GM12878 (cell line): ENCODE results near the gene NPRL2. TPM values are rescaled to one million over a fixed set of nuclear protein-coding genes. Genes with fewer than 3 reads are reported as not detected.

Experiments used
- ATAC-seq: fragments of 200-7000 bp; cut with Tn5 transposase; 3 replicates; pipeline ENCODE4 v1.9.1; 2020; ENCODE audit warnings: mild to moderate bottlenecking, moderate library complexity
- BruUV-seq: library from RNA; stranded (reverse); fragments of 400-500 nt; replicated peaks from 2 replicates; lab custom pipeline; 2021; lab: Mats Ljungman, UMichigan
- CTCF ChIA-PET: fragments of 300-600 bp; sonication (Branson Sonifier 250); formaldehyde crosslinking; extraction: SDS; loops from one replicate; lab custom pipeline; 2021; ENCODE audit warnings: inconsistent platforms; lab: Yijun Ruan, JAX
- POLR2A ChIA-PET: fragments of 350-600 bp; formaldehyde crosslinking; extraction: SDS; loops from one replicate; lab custom pipeline; 2021; ENCODE audit warnings: inconsistent platforms; lab: Charles Lee
- RAD21 ChIA-PET: fragments of 300-600 bp; sonication (Branson Sonifier 250); formaldehyde crosslinking; loops from one replicate; lab custom pipeline; 2023; ENCODE audit warnings: antibody characterized with exemption; ENCODE audit not compliant: unreplicated experiment; lab: Charles Lee
- SMC1A ChIA-PET: fragments of 300-600 bp; sonication (Branson Sonifier 250); formaldehyde crosslinking; loops from one replicate; lab custom pipeline; 2023; ENCODE audit not compliant: unreplicated experiment, uncharacterized antibody; lab: Charles Lee
- DNase-seq: peaks from one replicate; pipeline ENCODE4 v3.0.0-alpha.2; 2011; ENCODE audit warnings: low read depth, low spot score
- FAIRE-seq: peaks from 3 replicates; lab custom pipeline; 2011; peaks lifted over from hg19 to GRCh38; lab: Jason Lieb, UNC
- H2AFZ ChIP-seq: 2 replicates; pipeline ENCODE4 v1.6.0; 2011; ENCODE audit warnings: low read depth, low read length, control low read depth; ENCODE audit not compliant: control insufficient read depth
- H3K27ac ChIP-seq: 2 replicates; pipeline ENCODE4 v1.5.1; 2011; ENCODE audit warnings: control low read depth; ENCODE audit not compliant: control insufficient read depth, insufficient read depth
- H3K27me3 ChIP-seq, 2 experiments: replicated peaks in 1 of 2; 2 replicates each; pipeline versions ENCODE4 v1.6.0 to v1.6.1; 2011; ENCODE audit warnings: low read length in 1 of 2; ENCODE audit not compliant: control insufficient read depth in 2 of 2, insufficient read depth in 2 of 2
- H3K36me3 ChIP-seq, 2 experiments: 2 replicates each; pipeline ENCODE4 v1.5.1; 2011; ENCODE audit warnings: low read length in 1 of 2; ENCODE audit not compliant: control insufficient read depth in 2 of 2, insufficient read depth in 2 of 2
- H3K4me1 ChIP-seq: 2 replicates; pipeline ENCODE4 v1.6.1; 2011; ENCODE audit warnings: mild to moderate bottlenecking, low read length, moderate library complexity, mixed read lengths; ENCODE audit not compliant: control insufficient read depth, insufficient read depth
- H3K4me2 ChIP-seq: 2 replicates; pipeline ENCODE4 v1.6.0; 2011; ENCODE audit warnings: control low read depth; ENCODE audit not compliant: control insufficient read depth, insufficient read depth
- H3K4me3 ChIP-seq: fragments of 200-600 bp; sonication (generic); 2 replicates; pipeline ENCODE4 v1.5.1; 2016
- H3K79me2 ChIP-seq: 2 replicates; pipeline ENCODE4 v1.6.0; 2011; ENCODE audit warnings: low read length; ENCODE audit not compliant: control insufficient read depth, insufficient read depth
- H3K9ac ChIP-seq: 2 replicates; pipeline ENCODE4 v1.8.0; 2011; ENCODE audit warnings: low read length, control low read depth, mixed read lengths; ENCODE audit not compliant: control insufficient read depth, insufficient read depth
- H3K9me3 ChIP-seq: replicated peaks from 3 replicates; pipeline ENCODE4 v1.5.1; 2011; ENCODE audit warnings: mild to moderate bottlenecking, low read length; ENCODE audit not compliant: control insufficient read depth, insufficient read depth
- H4K20me1 ChIP-seq: 2 replicates; pipeline ENCODE4 v1.6.0; 2011; ENCODE audit not compliant: control insufficient read depth, insufficient read depth
- DPF2 ChIP-seq: fragments of 450-650 bp; IDR thresholded peaks from 2 replicates; pipeline ENCODE4 v1.6.1; 2017; ENCODE audit warnings: mild to moderate bottlenecking
- KAT2A ChIP-seq: conservative IDR thresholded peaks from 2 replicates; pipeline ENCODE4 v1.6.1; 2011; ENCODE audit warnings: low read depth, low read length; ENCODE audit not compliant: control insufficient read depth
- MTA3 ChIP-seq: IDR thresholded peaks from 2 replicates; pipeline ENCODE4 v1.6.1; 2012; ENCODE audit warnings: low read length, inconsistent platforms, borderline replicate concordance
- TCF12 ChIP-seq: IDR thresholded peaks from 2 replicates; pipeline ENCODE4 v1.6.1; 2011; ENCODE audit warnings: low read depth, mild to moderate bottlenecking, low read length
- WGBS: methylation state at CpG from one replicate; pipeline ENCODE4 v1.1.6; 2016; ENCODE audit warnings: low lambda C conversion rate; ENCODE audit not compliant: insufficient replicate concordance, insufficient coverage; ENCODE audit errors: missing lambda C conversion rate; 5-methylcytosine and 5-hydroxymethylcytosine counted together
- in situ Hi-C: fragments of 300-500 bp; cut with MboI; formaldehyde crosslinking; loops from 9 replicates; pipeline ENCODE4 v1.14.3; 2018; ENCODE audit warnings: mixed read lengths
- intact Hi-C: fragments of 100-400 bp; cut with micrococcal nuclease; formaldehyde crosslinking; loops from one replicate; pipeline ENCODE4 v1.14.2; 2022; ENCODE audit not compliant: unreplicated experiment
- polyA plus RNA-seq, 11 experiments: library from polyadenylated mRNA; depleted of rRNA in 4 of 11; unstranded in 6 of 11; stranded (reverse) in 5 of 11; fragments of >200 nt; fragmentation: Nextera tagmentation in 4 of 11; fragmentation: Illumina TruSeq in 1 of 11; extraction: Ambion mirVana in 4 of 11; extraction: Trizol in 1 of 11; gene quantifications; 1 replicate in 1 of 11; 2 replicates in 10 of 11; pipeline versions ENCODE4 v1.2.1 to v1.2.3, GENCODE V29; 2011 to 2016; ENCODE audit warnings: inconsistent platforms in 2 of 11, missing spikeins in 2 of 11, low read depth in 1 of 11
- total RNA-seq, 4 experiments: library from RNA; depleted of rRNA in 3 of 4; stranded (reverse); fragments of >200 nt in 3 of 4; fragmentation: Illumina TruSeq in 1 of 4; extraction: Trizol in 1 of 4; gene quantifications; 2 replicates each; pipeline versions ENCODE4 v1.2.1 to v1.2.3, GENCODE V29; 2013 to 2021
- TF ChIP-seq, protein P1 (sequence below): IDR thresholded peaks from 2 replicates; pipeline ENCODE4 v1.6.1; 2012; ENCODE audit warnings: low read depth, low read length, improper control_type of control experiment
- TF ChIP-seq, protein P2 (sequence below): IDR thresholded peaks from 2 replicates; pipeline ENCODE4 v1.6.1; 2012; ENCODE audit warnings: mild to moderate bottlenecking, low read depth, low read length

The NPRL2 gene
- total and polyA plus RNA-seq, 10 of the 15 experiments (the other 5 are each of a cell fraction or from before 2014, with no cell fraction given) = 17.8 to 54.2 (median 32.9) TPM

DNA sequence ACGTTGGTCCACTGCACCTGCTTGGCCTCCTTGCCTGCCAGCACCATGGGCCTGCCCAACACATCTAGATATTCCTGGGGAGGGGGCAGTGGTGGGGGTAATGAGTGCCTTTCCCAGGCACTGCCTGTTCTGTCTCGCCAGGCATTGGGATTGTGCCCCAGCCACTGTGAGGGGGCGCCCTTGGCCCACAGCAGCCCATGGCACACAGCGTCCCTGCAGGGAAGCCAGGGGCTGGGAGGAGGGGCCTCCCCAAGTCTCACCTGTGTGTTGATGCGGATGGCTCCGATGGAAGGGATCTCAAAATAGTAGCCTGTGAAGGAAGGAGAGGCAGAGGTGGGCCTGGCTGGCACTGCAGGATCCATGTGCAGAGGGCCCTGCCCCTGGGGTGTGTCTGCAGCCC lies 27.4 kb upstream of the NPRL2 start:
- no peaks in the 10 kb centered on the region for H3K27me3 ChIP-seq
- in situ Hi-C loops = no loop called here
- intact Hi-C loops = no loop called here
- RAD21 ChIA-PET = no interaction called here
- H3K79me2 ChIP-seq = no peaks in the 10 kb centered on the region
- TF ChIP-seq MTA3 = no peak
- no peak for TF ChIP-seq KAT2A
- TF ChIP-seq, protein P1, sequence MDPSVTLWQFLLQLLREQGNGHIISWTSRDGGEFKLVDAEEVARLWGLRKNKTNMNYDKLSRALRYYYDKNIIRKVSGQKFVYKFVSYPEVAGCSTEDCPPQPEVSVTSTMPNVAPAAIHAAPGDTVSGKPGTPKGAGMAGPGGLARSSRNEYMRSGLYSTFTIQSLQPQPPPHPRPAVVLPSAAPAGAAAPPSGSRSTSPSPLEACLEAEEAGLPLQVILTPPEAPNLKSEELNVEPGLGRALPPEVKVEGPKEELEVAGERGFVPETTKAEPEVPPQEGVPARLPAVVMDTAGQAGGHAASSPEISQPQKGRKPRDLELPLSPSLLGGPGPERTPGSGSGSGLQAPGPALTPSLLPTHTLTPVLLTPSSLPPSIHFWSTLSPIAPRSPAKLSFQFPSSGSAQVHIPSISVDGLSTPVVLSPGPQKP = no peak
- TF ChIP-seq TCF12 = no peak
- no peak for TF ChIP-seq DPF2
- TF ChIP-seq, protein P2, sequence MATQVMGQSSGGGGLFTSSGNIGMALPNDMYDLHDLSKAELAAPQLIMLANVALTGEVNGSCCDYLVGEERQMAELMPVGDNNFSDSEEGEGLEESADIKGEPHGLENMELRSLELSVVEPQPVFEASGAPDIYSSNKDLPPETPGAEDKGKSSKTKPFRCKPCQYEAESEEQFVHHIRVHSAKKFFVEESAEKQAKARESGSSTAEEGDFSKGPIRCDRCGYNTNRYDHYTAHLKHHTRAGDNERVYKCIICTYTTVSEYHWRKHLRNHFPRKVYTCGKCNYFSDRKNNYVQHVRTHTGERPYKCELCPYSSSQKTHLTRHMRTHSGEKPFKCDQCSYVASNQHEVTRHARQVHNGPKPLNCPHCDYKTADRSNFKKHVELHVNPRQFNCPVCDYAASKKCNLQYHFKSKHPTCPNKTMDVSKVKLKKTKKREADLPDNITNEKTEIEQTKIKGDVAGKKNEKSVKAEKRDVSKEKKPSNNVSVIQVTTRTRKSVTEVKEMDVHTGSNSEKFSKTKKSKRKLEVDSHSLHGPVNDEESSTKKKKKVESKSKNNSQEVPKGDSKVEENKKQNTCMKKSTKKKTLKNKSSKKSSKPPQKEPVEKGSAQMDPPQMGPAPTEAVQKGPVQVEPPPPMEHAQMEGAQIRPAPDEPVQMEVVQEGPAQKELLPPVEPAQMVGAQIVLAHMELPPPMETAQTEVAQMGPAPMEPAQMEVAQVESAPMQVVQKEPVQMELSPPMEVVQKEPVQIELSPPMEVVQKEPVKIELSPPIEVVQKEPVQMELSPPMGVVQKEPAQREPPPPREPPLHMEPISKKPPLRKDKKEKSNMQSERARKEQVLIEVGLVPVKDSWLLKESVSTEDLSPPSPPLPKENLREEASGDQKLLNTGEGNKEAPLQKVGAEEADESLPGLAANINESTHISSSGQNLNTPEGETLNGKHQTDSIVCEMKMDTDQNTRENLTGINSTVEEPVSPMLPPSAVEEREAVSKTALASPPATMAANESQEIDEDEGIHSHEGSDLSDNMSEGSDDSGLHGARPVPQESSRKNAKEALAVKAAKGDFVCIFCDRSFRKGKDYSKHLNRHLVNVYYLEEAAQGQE = no peak
- no peak overlapping the region for H3K4me2 ChIP-seq
- no peaks in the 10 kb centered on the region for H4K20me1 ChIP-seq
- BruUV-seq = no TSS peak
- 29% methylated on average over 6 of the region's 6 CpGs for WGBS
- no peaks in the 10 kb centered on the region for H3K36me3 ChIP-seq
- no peak overlapping the region for H3K9ac ChIP-seq
- no peak overlapping the region for H3K4me3 ChIP-seq
- DNase-seq = no peak
- no peak overlapping the region for H2AFZ ChIP-seq
- CTCF ChIA-PET = no interaction called here
- SMC1A ChIA-PET = no interaction called here
- H3K9me3 ChIP-seq = no peaks in the 10 kb centered on the region
- no peak overlapping the region for H3K27ac ChIP-seq
- POLR2A ChIA-PET = no interaction called here
- FAIRE-seq = no peak
- no peak for ATAC-seq
- H3K4me1 ChIP-seq = no peaks in the 10 kb centered on the region
